Measurements from ENCODE around the gene SPOCK1. TPM values are rescaled to one million over a fixed set of nuclear protein-coding genes. Genes with fewer than 3 reads are reported as not detected.

SPOCK1 gene
- polyA plus RNA-seq, 3 donors: 5.4 to 39.4 (median 14.7) TPM

DNA sequence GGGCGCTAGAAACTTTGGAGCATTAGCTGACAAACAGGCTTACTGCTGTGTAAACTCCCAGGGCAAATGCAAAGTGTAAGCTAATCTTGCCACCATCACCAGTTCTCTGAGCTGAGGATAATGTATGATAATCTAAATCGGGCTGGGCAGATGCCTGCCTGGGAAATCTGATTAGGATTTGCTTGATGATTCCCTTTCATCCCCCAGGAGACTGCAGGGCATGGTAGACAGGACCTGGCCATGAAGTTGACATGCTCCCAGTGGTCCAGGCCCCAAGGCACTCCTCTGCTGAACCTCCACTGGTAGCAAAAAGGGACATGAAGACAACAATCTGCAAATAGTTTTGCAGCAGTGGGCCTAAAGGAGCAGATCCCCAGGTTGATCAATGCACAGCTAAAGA lies 317.5 kb downstream of the SPOCK1 start:
- 43 to 66% (median 61%) methylated on average over 2 of the region's 2 CpGs for WGBS, 3 donors
- H3K27ac ChIP-seq (ENCODE audit: low read depth, low read length): no peak overlapping the region

DNA sequence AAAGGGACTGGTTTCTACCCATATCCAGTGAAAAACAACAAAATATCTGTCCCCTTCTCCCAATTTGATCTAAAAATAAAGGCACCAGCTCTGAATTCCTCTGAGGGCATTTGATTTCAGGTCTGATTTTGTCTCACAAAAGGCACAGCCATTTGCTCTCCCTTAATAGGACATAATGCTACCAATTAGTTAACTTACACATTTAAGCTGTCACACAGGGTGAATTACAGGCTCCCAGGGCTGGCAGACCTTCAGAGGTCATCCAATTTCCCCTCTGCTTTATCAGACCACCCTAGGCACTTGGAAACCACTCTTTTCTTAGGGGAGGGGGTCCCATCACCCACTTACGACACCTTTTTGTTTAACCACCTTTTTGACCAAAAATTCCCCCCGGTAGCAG lies 319.9 kb downstream of the SPOCK1 start:
- no peak overlapping the region for H3K27ac ChIP-seq (ENCODE audit: low read depth, low read length)
- WGBS, 3 donors: 81 to 87% (median 81%) methylated on average over 2 of the region's 2 CpGs

DNA sequence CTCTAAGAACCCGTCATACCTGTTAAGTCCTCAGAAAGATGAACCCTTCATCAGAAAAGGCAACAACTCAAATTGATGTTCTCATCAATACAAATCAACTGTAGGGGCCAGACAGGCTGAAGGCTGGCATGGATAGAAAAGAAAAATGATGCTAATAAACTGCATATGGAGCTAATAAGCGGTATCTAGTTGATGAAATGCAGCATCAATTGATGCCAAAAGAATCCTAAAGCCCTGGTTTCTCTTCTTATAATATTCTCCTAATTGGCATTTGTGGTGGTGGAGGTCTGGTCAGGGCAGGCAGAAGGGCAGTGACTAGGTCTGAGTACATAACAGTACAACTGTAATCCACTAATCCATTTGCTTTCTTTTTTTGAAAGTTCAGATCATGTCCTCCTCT lies 322.5 kb downstream of the SPOCK1 start:
- no peak overlapping the region for H3K27ac ChIP-seq (ENCODE audit: low read depth, low read length)
- whole genome bisulfite sequencing, 3 donors: 86 to 91% (median 88%) methylated on average over 2 of the region's 2 CpGs

DNA sequence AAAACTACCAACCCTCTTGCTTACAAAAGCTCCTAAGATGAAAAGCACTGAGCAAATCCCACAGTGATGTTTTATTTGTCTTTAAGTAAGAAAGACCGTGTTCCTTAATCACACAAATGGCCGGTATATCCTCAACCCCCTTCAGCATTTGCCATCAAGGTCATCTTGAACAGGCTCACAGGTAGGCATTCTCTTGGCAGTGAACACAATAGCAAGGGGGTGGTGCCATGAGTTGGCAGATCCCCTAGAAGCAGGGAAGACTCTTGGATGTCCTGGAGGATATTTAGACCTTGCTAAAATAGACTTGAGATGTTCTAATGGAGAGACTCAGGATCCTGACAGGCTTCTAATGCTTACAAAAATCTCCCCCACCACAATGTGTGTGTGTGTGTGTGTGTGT lies 323.0 kb downstream of the SPOCK1 start:
- H3K27ac ChIP-seq (ENCODE audit: low read depth, low read length): no peak overlapping the region
- WGBS, 3 donors: 27 to 87% (median 86%) methylated on average over 2 of the region's 2 CpGs

DNA sequence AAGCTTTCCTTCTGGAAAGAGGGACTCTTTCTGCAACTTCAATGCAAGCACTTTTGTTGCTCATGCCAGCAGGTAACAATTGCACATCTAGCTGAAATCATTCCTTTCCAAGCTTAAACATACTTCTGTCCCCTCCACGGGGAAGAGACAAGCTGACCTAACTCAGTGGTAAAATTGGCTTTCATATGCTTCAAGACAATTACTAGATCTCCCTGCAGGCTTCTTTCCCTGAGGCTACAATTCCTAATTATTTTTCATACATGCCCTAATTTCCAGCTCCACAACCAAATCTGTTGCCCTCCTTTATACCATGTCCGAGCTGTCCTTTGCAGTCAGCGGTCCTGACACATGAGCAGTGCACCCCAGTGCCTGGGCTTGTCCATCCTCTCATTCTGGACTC lies 324.9 kb downstream of the SPOCK1 start:
- WGBS, 3 donors: 75 to 87% (median 81%) methylated on average over 3 of the region's 3 CpGs

DNA sequence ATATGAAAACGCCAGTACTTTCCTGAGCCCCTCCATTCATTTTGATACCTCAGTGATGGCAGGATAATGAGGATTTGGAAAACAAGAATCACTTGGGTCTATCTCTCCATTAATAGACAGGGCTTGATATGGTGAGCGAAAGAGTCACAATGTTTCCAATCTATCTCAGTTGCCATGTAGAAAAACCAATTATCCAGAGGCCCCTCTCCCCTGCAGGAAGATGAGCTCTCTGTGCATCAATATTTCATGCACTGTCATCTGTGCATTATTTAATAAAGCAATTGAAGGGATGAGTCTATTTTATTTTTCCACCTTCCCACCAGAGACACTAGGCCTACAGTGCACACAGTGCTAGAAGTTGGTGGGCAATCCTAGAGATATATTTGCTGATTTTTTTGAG lies 326.9 kb downstream of the SPOCK1 start:
- no peak overlapping the region for H3K27ac ChIP-seq (ENCODE audit: low read depth, low read length)
- 70 to 91% (median 71%) methylated on average over 2 of the region's 2 CpGs for WGBS, 3 donors

More for the DNA sequence above, 324.9 kb downstream of the SPOCK1 start:
- no peak overlapping the region for H3K27ac ChIP-seq (ENCODE audit: low read depth, low read length)

DNA sequence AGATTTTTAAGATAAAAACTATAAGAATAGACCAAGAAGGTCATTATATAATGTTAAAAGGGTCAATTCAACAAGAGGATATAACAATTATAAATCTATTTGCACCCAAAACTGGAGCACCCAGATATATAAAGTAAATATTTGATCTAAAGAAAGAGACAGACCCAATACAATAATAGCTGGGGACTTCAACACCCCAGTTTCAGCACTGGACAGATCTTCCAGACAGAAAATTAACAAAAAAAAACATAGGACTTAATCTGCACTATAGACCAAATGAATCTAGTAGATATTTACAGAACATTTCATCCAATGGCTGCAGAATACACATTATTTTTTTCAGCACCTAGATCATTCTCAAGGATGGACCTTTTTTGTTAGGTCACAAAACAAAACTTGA lies 331.9 kb downstream of the SPOCK1 start:
- no peak overlapping the region for H3K27ac ChIP-seq (ENCODE audit: low read depth, low read length)

DNA sequence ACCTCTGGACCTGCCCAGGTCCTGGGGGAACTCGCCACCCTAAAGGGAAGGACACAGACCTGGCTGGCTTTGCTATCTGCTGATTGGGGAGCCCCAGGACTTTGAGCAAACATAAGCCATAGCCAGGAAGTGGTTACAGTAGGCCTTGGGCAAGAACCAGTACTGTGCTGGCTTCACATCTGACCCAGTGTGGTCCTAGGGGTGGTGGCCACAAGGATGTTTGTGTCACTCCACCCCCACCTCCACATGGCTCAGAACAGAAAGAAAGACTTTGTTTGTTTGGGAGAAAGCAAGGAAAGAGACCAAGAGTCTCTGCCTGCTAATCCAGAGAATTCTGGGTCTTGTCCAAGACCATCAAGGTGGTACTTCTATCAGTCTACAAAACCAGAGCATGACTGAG lies 334.2 kb downstream of the SPOCK1 start:
- WGBS, 3 donors: 82 to 91% (median 89%) methylated on average over 1 of the region's 1 CpG

DNA sequence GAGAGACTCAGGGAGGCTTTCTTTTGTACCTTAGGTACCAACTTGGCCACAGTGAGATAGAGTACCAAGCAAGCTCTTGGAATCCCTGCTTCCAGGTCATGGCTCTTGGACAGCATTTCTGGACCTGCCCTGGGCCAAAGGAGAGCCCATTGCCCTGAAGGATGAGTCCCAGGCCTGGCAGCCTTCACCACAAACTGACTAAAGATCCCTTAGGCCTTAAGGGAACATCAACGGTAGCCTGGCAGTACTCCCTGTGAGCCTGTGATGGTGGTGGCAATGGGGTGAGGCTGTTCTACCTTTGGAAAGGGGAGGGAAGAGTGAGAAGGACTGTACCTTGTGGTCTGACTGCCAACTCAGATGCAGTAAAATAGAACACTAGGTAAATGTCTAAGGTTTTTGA lies 334.6 kb downstream of the SPOCK1 start:
- no peak overlapping the region for H3K27ac ChIP-seq (ENCODE audit: low read depth, low read length)
- WGBS, 3 donors: 92 to 100% (median 97%) methylated on average over 1 of the region's 1 CpG

More for the DNA sequence above, 334.2 kb downstream of the SPOCK1 start:
- H3K27ac ChIP-seq (ENCODE audit: low read depth, low read length): no peak overlapping the region

DNA sequence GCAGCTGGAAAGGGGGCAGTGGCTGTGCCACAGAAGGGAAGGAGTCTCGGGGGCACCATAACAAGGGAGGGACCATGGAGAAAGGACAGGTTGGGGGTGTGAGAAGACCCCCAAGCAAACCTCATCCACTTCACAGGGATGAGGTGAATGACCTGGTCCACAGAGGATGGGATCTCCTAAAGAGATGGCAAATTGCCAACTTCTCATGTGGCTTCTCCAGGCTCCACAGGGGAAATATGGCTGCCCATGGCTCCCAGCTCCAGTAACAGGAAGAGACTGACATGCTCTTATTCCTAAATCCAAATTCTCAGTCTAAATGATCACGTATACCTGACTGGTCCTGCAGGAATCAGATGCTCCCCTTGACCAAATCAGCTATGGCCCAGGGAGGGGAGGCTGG lies 340.4 kb downstream of the SPOCK1 start:
- H3K27ac ChIP-seq (ENCODE audit: low read depth, low read length): no peak overlapping the region
- 85 to 92% (median 91%) methylated on average over 2 of the region's 2 CpGs for WGBS, 3 donors

DNA sequence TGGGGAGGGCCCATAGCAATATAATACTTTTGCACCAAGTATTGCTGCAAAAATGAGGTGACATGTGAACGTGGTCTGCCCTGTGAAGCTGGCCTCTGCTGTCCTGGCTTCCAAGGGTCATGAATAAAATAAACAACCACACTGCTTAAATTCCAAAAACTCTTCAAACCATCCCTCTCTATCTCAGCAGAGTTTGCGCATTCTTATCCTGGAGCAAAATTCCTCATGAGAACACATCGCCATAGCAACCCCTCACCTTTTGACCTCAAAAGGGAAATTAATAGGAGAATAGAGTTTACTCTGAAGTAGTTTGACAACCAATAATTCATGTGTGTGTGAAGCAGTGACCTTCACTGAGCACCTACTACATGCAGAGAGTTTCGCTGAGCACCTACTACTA lies 342.9 kb downstream of the SPOCK1 start:
- H3K27ac ChIP-seq (ENCODE audit: low read depth, low read length): no peak overlapping the region
- WGBS, 3 donors: 71 to 90% (median 73%) methylated on average over 4 of the region's 4 CpGs

DNA sequence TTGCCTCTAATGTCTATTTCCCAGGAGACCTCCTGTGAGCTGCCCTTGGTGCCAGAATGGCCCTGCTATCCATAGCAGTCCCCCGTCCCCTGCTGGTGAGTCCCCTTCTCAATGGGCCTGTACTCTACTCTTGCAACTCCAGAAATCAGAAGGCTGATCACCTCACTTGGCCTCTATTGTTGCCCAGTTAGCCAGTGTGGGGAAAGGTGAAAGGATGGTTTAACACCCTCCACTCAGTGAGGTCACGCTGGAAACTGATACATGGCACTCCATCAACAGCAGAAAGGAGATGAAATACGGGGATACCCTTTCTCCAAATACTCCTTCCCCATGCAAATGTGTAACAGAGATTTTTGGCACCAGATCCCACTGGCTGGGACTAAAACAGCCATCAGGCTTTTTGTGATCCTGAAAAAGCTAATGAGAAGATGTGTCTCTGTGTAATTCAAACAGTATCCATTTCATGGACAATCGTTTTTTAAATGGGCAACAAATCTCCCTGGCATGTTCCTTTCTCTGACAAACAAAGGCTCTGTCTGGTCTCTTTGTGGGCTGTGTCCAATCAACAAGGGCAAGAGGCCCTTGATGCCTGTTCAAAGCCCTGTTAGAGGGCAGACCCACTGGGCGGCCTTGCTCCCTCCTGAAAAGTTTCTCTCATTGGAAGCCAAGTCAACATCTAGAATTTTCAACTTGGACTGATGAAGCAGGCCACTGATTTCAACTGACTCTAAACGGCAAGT lies 343.7 kb downstream of the SPOCK1 start:
- 80 to 86% (median 86%) methylated on average over 6 of the region's 6 CpGs for WGBS, 3 donors
- no peak overlapping the region for H3K27ac ChIP-seq (ENCODE audit: low read depth, low read length)

DNA sequence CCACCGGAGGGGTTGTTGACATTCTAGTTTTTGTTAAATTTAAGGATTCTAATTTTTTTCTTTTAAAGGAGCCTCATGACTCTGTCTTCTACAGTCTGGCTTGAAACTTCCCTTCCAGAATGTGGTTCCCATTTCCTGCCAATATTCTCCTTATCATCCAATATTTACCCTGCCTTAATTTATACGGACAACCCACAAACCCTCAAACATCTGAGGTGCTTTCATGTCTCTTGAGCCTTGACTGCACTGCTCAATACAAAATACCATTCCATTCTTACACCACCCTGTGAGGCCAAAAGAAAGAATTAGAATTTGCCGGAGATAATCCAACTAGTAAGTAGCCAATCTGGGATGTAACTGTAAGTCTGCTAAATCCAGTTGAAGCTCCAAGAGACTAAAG lies 346.5 kb downstream of the SPOCK1 start:
- 78 to 80% (median 80%) methylated on average over 3 of the region's 3 CpGs for WGBS, 3 donors
- no peak overlapping the region for H3K27ac ChIP-seq (ENCODE audit: low read depth, low read length)

DNA sequence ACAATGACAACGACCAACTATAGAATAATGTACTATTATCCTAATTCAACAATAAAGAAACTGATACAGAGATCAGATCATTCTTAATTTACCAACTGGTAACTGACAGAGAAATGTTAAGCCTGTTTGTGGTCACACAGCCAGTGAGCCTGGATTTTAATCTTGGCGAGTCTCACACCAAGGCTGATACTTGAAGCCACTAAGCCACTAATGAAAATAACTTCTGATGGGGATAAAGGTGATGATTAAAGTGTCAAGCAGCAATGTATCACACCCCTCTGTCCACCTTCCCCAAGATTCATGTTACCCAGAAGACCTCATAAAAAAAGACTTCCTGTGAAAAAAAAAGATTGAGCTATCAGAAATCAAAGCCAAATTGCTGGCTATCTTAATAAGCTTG lies 350.5 kb downstream of the SPOCK1 start:
- H3K27ac ChIP-seq (ENCODE audit: low read depth, low read length): no peak overlapping the region
- WGBS, 3 donors: 66 to 87% (median 68%) methylated on average over 2 of the region's 2 CpGs

DNA sequence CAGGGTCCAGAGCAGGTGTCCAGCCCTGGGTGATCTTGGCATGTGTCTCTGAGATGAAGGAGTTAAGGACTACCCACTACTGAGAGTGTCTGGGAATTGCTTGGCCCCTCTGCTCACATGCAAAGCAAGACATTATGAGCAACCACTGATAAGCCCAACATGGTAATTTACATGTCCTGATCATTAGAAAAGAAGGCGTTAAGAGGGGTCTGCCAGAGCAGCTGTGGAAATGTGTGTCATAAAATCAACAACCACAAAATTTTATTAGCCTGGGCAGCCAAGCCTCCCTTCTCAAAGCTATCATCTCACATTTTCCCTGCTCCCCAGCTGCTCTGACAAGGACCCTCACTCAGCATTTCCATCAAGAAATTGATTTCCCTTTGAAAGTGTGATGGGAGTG lies 351.0 kb downstream of the SPOCK1 start:
- no peak overlapping the region for H3K27ac ChIP-seq (ENCODE audit: low read depth, low read length)
- 59 to 81% (median 76%) methylated on average over 1 of the region's 1 CpG for WGBS, 3 donors

DNA sequence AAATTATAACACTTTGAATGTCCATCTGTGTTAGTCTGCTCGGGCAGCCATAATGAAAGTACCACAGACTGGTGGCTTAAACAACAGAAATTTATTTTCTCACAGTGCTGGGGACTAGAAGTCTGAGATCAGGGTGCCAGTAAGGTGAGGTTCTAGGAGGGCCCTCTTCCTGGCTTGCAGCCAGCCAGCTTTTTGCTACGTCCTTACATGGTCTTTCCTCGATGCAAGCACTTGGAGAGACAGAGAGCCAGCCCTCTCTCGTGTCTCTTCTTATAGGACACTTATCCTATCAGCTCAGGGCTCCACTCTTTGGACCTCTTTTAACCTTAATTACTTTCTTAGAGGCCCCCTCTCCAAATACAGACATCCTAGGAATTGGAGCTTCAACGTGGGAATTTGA lies 351.8 kb downstream of the SPOCK1 start:
- H3K27ac ChIP-seq (ENCODE audit: low read depth, low read length): no peak overlapping the region
- 75 to 87% (median 82%) methylated on average over 5 of the region's 5 CpGs for WGBS, 3 donors

DNA sequence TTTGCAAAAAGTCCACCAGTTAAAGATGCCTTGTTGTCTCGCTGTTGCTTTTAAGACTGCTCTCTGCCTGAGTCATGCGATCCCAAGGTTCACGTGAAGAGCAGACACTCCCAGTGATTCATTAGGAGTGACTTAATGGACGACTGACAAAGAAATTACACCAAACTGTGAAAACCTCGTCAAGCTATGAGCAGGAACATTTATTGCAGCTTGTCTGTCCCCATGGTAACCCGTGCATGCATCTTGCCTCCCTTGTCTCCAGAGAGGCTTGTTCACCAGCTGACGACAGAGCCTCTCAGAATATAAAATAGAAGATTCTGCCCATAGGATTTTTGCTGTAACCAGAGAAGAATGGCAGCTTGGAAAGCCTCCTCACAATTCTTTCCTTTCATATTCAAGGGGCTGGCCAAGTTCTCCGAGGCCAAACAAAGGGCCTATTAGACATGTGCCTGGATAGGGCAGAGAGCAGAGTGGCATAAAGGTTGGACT lies 352.7 kb downstream of the SPOCK1 start:
- H3K27ac ChIP-seq (ENCODE audit: low read depth, low read length): no peak overlapping the region
- WGBS, 3 donors: 39 to 69% (median 40%) methylated on average over 8 of the region's 8 CpGs

DNA sequence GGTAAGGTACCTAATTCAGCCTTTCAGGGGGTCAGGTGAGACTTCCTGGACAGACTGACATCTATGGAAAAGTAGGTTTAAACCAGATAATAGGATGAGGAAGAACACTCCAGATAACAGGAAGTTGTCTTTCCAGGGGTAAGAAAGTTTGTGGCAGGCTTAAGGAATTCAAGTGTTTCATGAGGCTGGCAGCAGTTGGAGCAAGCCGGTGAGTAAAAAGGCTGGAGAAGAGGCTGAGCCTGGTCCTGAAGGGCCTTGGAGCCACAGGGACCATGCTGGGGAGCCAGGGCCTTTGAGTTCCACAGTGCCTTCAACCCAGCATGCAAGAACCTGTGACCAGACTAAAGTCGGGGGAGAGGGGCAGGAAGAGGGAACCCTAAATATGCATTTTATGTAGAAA lies 353.4 kb downstream of the SPOCK1 start:
- 60 to 87% (median 64%) methylated on average over 2 of the region's 2 CpGs for WGBS, 3 donors
- no peak overlapping the region for H3K27ac ChIP-seq (ENCODE audit: low read depth, low read length)

DNA sequence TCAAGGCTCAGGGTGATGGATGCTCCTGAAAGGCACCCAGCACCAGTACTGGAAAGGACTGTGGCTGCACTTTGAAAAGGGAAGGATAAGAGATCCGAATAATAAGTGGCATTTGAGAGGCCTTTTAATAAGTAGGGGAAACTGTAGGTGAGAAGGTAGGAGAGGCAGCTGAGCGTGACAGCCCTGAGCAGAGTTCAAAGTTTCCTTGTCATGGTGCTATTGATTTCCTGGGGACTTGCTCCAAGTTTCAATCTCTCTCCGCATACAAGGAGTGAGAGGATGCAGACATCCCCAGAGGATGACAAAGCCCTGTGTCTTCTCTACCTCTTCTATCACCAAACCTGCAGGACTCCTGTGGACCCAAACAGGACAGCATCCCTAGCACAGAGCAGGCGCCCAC lies 354.5 kb downstream of the SPOCK1 start:
- H3K27ac ChIP-seq (ENCODE audit: low read depth, low read length): no peak overlapping the region
- 64 to 85% (median 84%) methylated on average over 4 of the region's 4 CpGs for WGBS, 3 donors

DNA sequence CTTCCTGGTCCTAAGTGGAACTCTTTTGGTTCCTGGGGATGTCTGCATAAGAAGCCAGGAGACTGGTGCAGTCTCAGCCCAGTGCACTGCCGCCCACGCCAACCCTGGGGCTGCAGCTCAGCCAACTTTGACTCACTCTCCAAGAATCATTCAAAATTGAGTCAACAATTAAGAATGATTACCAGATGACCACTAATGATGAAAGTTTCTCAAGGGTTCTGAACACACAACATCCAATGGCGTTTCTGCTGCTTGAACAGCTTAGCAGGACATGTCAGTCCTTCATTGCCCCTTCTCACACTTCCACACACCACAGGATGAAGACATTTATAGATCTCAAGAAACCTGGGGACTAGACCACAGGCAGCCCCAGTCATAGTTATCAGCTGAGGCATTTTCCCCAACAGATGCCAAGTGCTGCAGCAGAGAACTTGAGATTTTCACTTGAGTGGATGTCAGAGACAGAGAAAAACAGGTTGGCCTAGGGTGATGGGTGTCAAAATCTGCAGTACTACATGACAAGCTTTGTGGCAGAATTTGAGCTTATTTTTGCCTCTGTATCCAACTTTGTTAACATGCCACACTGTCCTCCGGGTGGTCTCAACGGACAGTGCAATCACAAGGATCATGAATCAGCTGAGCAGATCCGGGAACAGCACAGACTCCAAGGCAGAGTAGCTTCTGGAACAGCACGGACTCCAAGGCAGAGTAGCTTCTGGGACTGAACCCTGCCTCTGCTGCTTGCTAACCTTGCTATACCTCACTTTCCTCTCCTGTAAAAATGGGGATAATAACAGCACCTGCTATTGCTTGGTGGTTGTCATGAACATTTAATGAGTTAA lies 356.1 kb downstream of the SPOCK1 start:
- 67 to 82% (median 69%) methylated on average over 7 of the region's 7 CpGs for WGBS, 3 donors
- H3K27ac ChIP-seq (ENCODE audit: low read depth, low read length): no peak overlapping the region
